Brain microvascular endothelial cell (primary cell): ENCODE results near the gene ZWILCH.
"Not testable (repeated sequence)": the region's sequence is repeated elsewhere in the genome, so short reads cannot be mapped to it uniquely, and the experiment has no call there.

Experiments
- DNase-seq: peaks from one replicate; pipeline ENCODE4 v3.0.0-alpha.2; 2020
- H3K27ac ChIP-seq: fragments of 250-450 bp; sonication (Bioruptor Pico); 2 replicates; pipeline ENCODE4 v1.5.1; 2020; ENCODE audit warnings: mild to moderate bottlenecking, moderate library complexity
- H3K27me3 ChIP-seq: fragments of 250-450 bp; sonication (Bioruptor Pico); replicated peaks from 2 replicates; pipeline ENCODE4 v1.5.1; 2020; ENCODE audit warnings: mild to moderate bottlenecking
- H3K36me3 ChIP-seq: fragments of 250-450 bp; sonication (Bioruptor Pico); replicated peaks from 2 replicates; pipeline ENCODE4 v1.5.1; 2020; ENCODE audit warnings: mild to moderate bottlenecking
- H3K4me3 ChIP-seq: 2 replicates; pipeline ENCODE4 v1.5.1; 2011; ENCODE audit warnings: low read depth, mild to moderate bottlenecking, control low read depth, low read length, moderate library complexity
- CTCF ChIP-seq: IDR thresholded peaks from 2 replicates; pipeline ENCODE4 v1.5.1; 2011; ENCODE audit warnings: low read depth, mild to moderate bottlenecking, moderate library complexity, low read length, control low read depth, inconsistent platforms; ENCODE audit errors: missing control alignments
- in situ Hi-C: cut with HindIII; loops from 2 replicates; pipeline ENCODE4 v1.10.0; 2017; ENCODE audit warnings: low sequenced_read_pairs, low pct_ligation_motif_present

Gene ZWILCH

GRCh38 chr15:66497502-66498455 is 7.3 kb upstream of the ZWILCH start, which contains the start of gene SNAPC5:
Gene SNAPC5 (minus strand): TSS chr15:66497762. CDS start chr15:66497731, 31 bp downstream.
- DNase-seq, result peak; percentile 92
- no peaks in the 10 kb centered on the region for H3K27me3 ChIP-seq
- H3K36me3 ChIP-seq, result peaks cover 63% of the 10 kb centered on the region
- peak; percentile 95 for TF ChIP-seq CTCF
- peak within 1 kb of the TSS; percentile 92 for H3K4me3 ChIP-seq
- peak within 1 kb of the TSS; percentile 54 for H3K27ac ChIP-seq
- in situ Hi-C loops, result no loop called here

- in situ Hi-C loops, result no loop called here
- TF ChIP-seq CTCF, result peak; percentile 13
- no peak for DNase-seq
- Histone ChIP-seq H3K4me3 (no peak overlapping the region), H3K27ac (no peak overlapping the region), H3K27me3 (no peaks in the 10 kb centered on the region), H3K36me3 (peaks cover 64% of the 10 kb centered on the region)
Observed at GRCh38 chr15:66498501-66499386, 6.4 kb upstream of the ZWILCH start.

GRCh38 chr15:66500346-66500745 is 4.8 kb upstream of the ZWILCH start:
- H3K4me3 ChIP-seq, H3K27ac ChIP-seq, DNase-seq, H3K27me3 ChIP-seq, in situ Hi-C loops: not testable (repeated sequence)
- H3K36me3 ChIP-seq, result peaks cover 54% of the 10 kb centered on the region

DNA sequence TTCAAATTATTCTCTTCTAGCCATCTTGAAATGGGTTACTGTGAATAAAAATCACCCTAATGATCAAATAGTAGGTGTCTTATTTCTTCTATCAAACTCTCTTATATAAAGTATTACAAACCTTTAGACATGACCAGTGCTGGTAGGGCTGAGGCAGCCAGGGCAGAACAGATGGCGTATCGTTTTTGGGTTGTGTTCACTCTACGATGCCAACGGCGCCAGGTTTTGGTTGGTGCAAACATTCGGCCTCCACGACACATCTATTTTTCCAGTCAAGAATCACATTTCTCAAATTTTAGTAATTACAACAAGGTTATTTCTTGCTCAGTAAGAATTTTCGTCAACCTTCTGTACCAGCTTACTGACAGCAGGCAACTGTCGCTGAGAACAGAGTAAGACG is 2.6 kb upstream of the ZWILCH start:
- DNase-seq, result no peak
- Histone ChIP-seq H3K36me3 (peaks cover 54% of the 10 kb centered on the region), H3K4me3 (peak overlapping the region; percentile 68), H3K27ac (peak overlapping the region; percentile 96), H3K27me3 (no peaks in the 10 kb centered on the region)
- no peak for TF ChIP-seq CTCF
- in situ Hi-C loops, result no loop called here

DNA sequence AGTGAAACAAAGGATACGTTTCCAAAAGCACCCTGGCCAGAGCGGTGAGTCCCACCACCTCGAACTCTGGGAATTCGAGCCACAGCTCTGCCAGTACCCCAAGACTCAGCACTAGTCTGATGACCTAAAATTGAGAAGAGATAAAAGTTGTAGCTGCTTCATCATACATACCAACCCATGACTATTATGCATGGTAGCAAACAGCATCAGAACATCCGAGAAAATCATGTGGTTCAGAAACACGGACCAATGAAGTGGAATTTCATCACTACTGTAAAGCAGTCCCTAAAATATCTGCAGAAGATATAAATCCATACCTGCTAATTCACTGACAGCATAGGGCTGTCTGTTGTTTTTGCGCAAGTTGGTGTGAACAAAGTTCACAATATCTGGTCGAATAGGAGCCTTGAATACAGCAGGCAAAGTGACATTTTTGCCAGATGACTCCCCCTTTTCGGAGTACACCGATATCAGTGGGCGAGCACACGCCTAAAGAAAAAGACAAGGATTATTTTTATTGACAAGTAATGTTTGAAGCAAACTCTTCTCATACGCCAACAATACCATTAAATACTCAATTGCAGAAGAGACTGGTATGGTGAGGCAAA is 2.0 kb upstream of the ZWILCH start:
- DNase-seq, result peak; percentile 46
- H3K4me3 ChIP-seq, result peak overlapping the region; percentile 68
- in situ Hi-C loops, H3K27me3 ChIP-seq: not testable (repeated sequence)
- peaks cover 50% of the 10 kb centered on the region for H3K36me3 ChIP-seq
- H3K27ac ChIP-seq, result peak overlapping the region; percentile 96

GRCh38 chr15:66503780-66504562 is 1.2 kb upstream of the ZWILCH start:
- DNase-seq, result no peak
- peak overlapping the region; percentile 68 for H3K4me3 ChIP-seq
- peak overlapping the region; percentile 96 for H3K27ac ChIP-seq
- no peak for TF ChIP-seq CTCF
- in situ Hi-C loops, result no loop called here
- H3K27me3 ChIP-seq, result no peaks in the 10 kb centered on the region
- peaks cover 44% of the 10 kb centered on the region for H3K36me3 ChIP-seq
